Cortex of kidney (tissue), 1 donor: ENCODE measurements around the gene KRT8.
"Not testable (repeated sequence)": the region's sequence is repeated elsewhere in the genome, so short reads cannot be mapped to it uniquely, and the experiment has no call there.

Experiments used
- DNase-seq: peaks from one replicate; lab custom pipeline; 2025; lab: John Stamatoyannopoulos, UW

Gene KRT8

GRCh38 chr12:52874573-52875435 lies 30.1 kb downstream of the KRT8 start:
- DNase-seq = no peak

- DNase-seq = no peak
Measured at GRCh38 chr12:52873832-52874572, 30.9 kb downstream of the KRT8 start.

GRCh38 chr12:52873513-52873831 lies 31.4 kb downstream of the KRT8 start:
- no peak for DNase-seq

- DNase-seq = no peak
Measured at GRCh38 chr12:52872644-52873389, 32.1 kb downstream of the KRT8 start.

- DNase-seq = no peak
Measured at GRCh38 chr12:52871291-52872039, 33.4 kb downstream of the KRT8 start.

- no peak for DNase-seq
Measured at GRCh38 chr12:52870361-52871290, 34.2 kb downstream of the KRT8 start.

- DNase-seq = no peak
Measured at GRCh38 chr12:52867642-52868041, 37.2 kb downstream of the KRT8 start.

- DNase-seq = no peak
Measured at GRCh38 chr12:52867152-52867551, 37.7 kb downstream of the KRT8 start.

- DNase-seq = no peak
Measured at GRCh38 chr12:52865090-52865944, 39.6 kb downstream of the KRT8 start.

- DNase-seq = no peak
Measured at GRCh38 chr12:52862023-52862422, 42.9 kb downstream of the KRT8 start.

GRCh38 chr12:52861511-52861910 lies 43.4 kb downstream of the KRT8 start:
- DNase-seq = no peak

- DNase-seq = no peak
Measured at GRCh38 chr12:52860102-52860823, 44.6 kb downstream of the KRT8 start.

GRCh38 chr12:52857500-52857899 lies 47.4 kb downstream of the KRT8 start:
- no peak for DNase-seq

GRCh38 chr12:52856787-52857186 lies 48.1 kb downstream of the KRT8 start:
- no peak for DNase-seq

- DNase-seq = not testable (repeated sequence)
Measured at GRCh38 chr12:52856077-52856476, 48.8 kb downstream of the KRT8 start.

- no peak for DNase-seq
Measured at GRCh38 chr12:52851787-52852186, 53.1 kb downstream of the KRT8 start.

GRCh38 chr12:52850681-52851080 lies 54.2 kb downstream of the KRT8 start:
- DNase-seq = no peak

GRCh38 chr12:52849511-52849910 lies 55.4 kb downstream of the KRT8 start:
- DNase-seq = no peak

GRCh38 chr12:52848661-52849255 lies 56.1 kb downstream of the KRT8 start, which contains the start of gene KRT78:
KRT78 (minus strand) TSS chr12:52848994; CDS start chr12:52848930, 64 bp downstream.
- no peak for DNase-seq
